Cardiac fibroblast (primary cell): Measurements from ENCODE around the gene AKAP12.

Source experiments
- DNase-seq, 2 donors: peaks; one replicate each; pipeline versions ENCODE4 v3.0.0 to v3.0.0-alpha.2; 2010; ENCODE audit warnings: low read depth in 2 of 2
- H3K4me3 ChIP-seq, 2 donors: replicated peaks in 1 of 2; 1 replicate in 1 of 2; 2 replicates in 1 of 2; pipeline ENCODE4 v1.5.1; 2011; ENCODE audit warnings: low read depth in 2 of 2, low read length in 2 of 2, mild to moderate bottlenecking in 2 of 2, moderate library complexity in 1 of 2
- CTCF ChIP-seq: IDR thresholded peaks from one replicate; pipeline ENCODE4 v1.5.1; 2011; ENCODE audit warnings: low read depth, mild to moderate bottlenecking, low read length, inconsistent platforms

The AKAP12 gene

GRCh38 chr6:151236668-151237401, 2.9 kb upstream of the AKAP12 start:
- TF ChIP-seq CTCF: no peak
- H3K4me3 ChIP-seq: no peak overlapping the region
- no peak for DNase-seq

- peak; percentile 82 to 86 for DNase-seq
- peak overlapping the region; percentile 89 to 93 for H3K4me3 ChIP-seq
- no peak for TF ChIP-seq CTCF
Observed at GRCh38 chr6:151240036-151240685, 394 bp downstream of the AKAP12 start.

GRCh38 chr6:151240791-151241642, 1.2 kb downstream of the AKAP12 start:
- peak; percentile 74 to 82 for DNase-seq
- peak overlapping the region; percentile 89 to 93 for H3K4me3 ChIP-seq
- TF ChIP-seq CTCF: no peak

GRCh38 chr6:151241853-151242252, 2.1 kb downstream of the AKAP12 start:
- H3K4me3 ChIP-seq: peak overlapping the region; percentile 89 to 93
- peak; percentile 10 to 36 for DNase-seq
- TF ChIP-seq CTCF: no peak

GRCh38 chr6:151242420-151242861, 2.7 kb downstream of the AKAP12 start:
- DNase-seq: peak; percentile 14 to 40
- peak overlapping the region in 1 of 2 donors; percentile 89 for H3K4me3 ChIP-seq
- TF ChIP-seq CTCF: no peak

GRCh38 chr6:151243481-151243880, 3.7 kb downstream of the AKAP12 start:
- no peak overlapping the region for H3K4me3 ChIP-seq
- DNase-seq: no peak
- TF ChIP-seq CTCF: no peak
